Muscle layer of duodenum (tissue), 2 donors: ENCODE data around the gene TMEM47.

ENCODE experiments used
- H3K27ac ChIP-seq: one replicate; pipeline ENCODE4 v1.7.0; 2013; ENCODE audit warnings: mild to moderate bottlenecking, low read length
- H3K27me3 ChIP-seq: one replicate; pipeline ENCODE4 v1.7.0; 2013; ENCODE audit warnings: low read depth, mild to moderate bottlenecking, control low read depth, low read length
- H3K36me3 ChIP-seq, 2 donors: one replicate each; pipeline ENCODE4 v1.7.0; 2013; ENCODE audit warnings: low read length in 2 of 2, control low read depth in 1 of 2, mild to moderate bottlenecking in 1 of 2; ENCODE audit not compliant: insufficient read depth in 2 of 2, control insufficient read depth in 1 of 2
- H3K4me1 ChIP-seq, 2 donors: one replicate each; pipeline ENCODE4 v1.7.0; 2013; ENCODE audit warnings: low read length in 2 of 2, mild to moderate bottlenecking in 2 of 2, control low read depth in 1 of 2, moderate library complexity in 1 of 2; ENCODE audit not compliant: insufficient read depth in 2 of 2, control insufficient read depth in 1 of 2
- H3K4me3 ChIP-seq, 2 donors: one replicate each; pipeline ENCODE4 v1.7.0; 2013; ENCODE audit warnings: low read length in 2 of 2, low read depth in 1 of 2, mild to moderate bottlenecking in 1 of 2
- H3K9me3 ChIP-seq, 2 donors: one replicate each; pipeline ENCODE4 v1.7.0; 2013; ENCODE audit warnings: low read length in 2 of 2, control low read depth in 1 of 2, mild to moderate bottlenecking in 1 of 2; ENCODE audit not compliant: control insufficient read depth in 1 of 2
- donor health status: healthy.

TMEM47 gene

GRCh38 chrX:34638116-34638515, 19.0 kb downstream of the TMEM47 start:
- H3K27me3 ChIP-seq: no peaks in the 10 kb centered on the region
- H3K27ac ChIP-seq: no peak overlapping the region
- H3K4me1 ChIP-seq: peaks cover 0 to 3% of the 10 kb centered on the region in 2 donors

DNA sequence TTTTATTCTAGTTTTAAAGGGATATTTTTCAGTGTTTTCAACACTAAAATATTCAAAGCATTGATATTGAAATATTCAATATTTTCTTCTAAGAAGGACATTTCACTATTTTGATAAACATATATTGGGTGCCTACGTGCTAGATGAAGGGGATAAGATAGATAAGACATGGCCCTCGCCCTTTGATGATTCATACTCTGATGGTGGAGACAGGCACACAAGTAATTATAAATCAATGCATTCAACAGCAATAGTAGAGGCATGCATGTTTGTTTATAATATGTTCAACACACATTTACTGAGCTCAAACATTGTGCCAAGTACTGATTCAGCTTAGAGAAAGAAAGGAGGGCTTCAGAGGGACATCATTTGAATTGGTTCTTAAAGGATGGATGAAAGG, 22.7 kb downstream of the TMEM47 start:
- Histone ChIP-seq H3K27me3 (no peaks in the 10 kb centered on the region), H3K4me3 (no peak overlapping the region), H3K36me3 (peaks cover 0 to 4% of the 10 kb centered on the region in 2 donors), H3K4me1 (peaks cover 0 to 7% of the 10 kb centered on the region in 2 donors), H3K27ac (no peak overlapping the region), H3K9me3 (no peaks in the 10 kb centered on the region)

More at GRCh38 chrX:34638116-34638515, 19.0 kb downstream of the TMEM47 start:
- H3K9me3 ChIP-seq: no peaks in the 10 kb centered on the region
- H3K36me3 ChIP-seq: peaks cover 0 to 4% of the 10 kb centered on the region in 2 donors
- no peak overlapping the region for H3K4me3 ChIP-seq

DNA sequence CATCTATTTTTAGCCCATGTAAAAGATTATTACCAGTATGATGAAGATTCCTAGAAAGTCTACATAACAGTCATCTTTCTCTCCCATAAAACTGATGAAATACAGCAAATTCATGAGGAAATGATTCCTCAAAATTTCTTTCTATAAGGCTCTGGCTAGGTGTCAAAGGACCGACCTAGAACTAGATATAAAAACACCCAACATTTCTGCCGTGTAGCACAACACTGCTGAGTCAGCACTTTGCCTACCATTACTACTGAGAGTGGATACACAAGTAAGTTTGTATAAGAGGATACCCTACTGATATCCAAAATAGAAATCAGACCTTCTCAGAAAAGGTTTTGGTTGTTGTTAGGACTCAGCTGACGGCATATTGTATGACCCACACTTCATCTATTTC, 24.7 kb downstream of the TMEM47 start:
- H3K27me3 ChIP-seq: no peaks in the 10 kb centered on the region
- H3K36me3 ChIP-seq: peaks cover 0 to 4% of the 10 kb centered on the region in 2 donors
- H3K27ac ChIP-seq: no peak overlapping the region
- H3K9me3 ChIP-seq: no peaks in the 10 kb centered on the region
- H3K4me1 ChIP-seq: peaks cover 0 to 7% of the 10 kb centered on the region in 2 donors
- no peak overlapping the region for H3K4me3 ChIP-seq

GRCh38 chrX:34631479-34632220, 25.4 kb downstream of the TMEM47 start:
- peaks cover 0 to 7% of the 10 kb centered on the region in 2 donors for H3K4me1 ChIP-seq
- no peak overlapping the region for H3K4me3 ChIP-seq
- H3K27me3 ChIP-seq: no peaks in the 10 kb centered on the region
- no peak overlapping the region for H3K27ac ChIP-seq
- peaks cover 0 to 2% of the 10 kb centered on the region in 2 donors for H3K36me3 ChIP-seq
- no peaks in the 10 kb centered on the region for H3K9me3 ChIP-seq

DNA sequence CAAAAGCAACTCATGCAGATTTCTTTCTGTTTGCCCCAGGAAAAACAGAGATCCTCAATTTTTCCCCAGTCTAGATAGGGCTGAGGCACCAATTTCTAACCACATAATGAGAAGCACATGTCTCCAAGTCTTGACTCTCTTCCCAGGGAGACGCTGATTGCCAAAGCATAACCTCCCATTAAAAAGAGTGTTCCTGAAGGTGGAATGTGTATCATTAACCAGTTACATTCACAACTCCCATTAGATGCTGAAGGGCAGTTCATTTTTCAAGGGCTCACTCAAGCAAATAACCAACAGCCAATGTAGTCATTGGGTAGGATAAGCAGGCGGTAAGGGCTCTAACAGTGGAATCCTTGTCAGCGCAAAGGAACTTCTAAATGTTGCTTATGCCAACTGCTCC, 27.5 kb downstream of the TMEM47 start:
- Histone ChIP-seq H3K9me3 (no peaks in the 10 kb centered on the region), H3K36me3 (no peaks in the 10 kb centered on the region), H3K4me3 (no peak overlapping the region), H3K27me3 (no peaks in the 10 kb centered on the region), H3K27ac (no peak overlapping the region), H3K4me1 (peaks cover 0 to 7% of the 10 kb centered on the region in 2 donors)

DNA sequence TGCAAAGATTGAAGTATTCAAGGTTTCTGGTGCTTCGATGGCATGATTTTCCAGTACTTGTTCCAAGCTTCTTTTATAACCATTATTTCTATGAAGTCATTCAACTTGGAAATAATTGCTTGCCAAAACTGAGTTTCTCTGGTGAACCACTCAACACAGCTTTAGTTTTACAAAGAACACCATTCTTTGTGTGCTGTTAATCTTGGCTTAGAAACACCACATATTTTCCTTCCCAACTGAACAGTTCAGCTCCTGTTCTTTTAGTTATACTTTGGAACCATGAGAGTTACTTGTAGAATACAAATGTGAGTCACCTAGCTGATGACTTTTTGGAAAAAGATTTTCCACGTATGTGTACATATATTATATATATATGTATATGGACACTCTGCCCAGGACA, 32.7 kb downstream of the TMEM47 start:
- Histone ChIP-seq H3K36me3 (no peaks in the 10 kb centered on the region), H3K9me3 (no peaks in the 10 kb centered on the region), H3K27me3 (no peaks in the 10 kb centered on the region), H3K27ac (no peak overlapping the region), H3K4me1 (no peaks in the 10 kb centered on the region), H3K4me3 (no peak overlapping the region)

- Histone ChIP-seq H3K27me3 (no peaks in the 10 kb centered on the region), H3K36me3 (no peaks in the 10 kb centered on the region), H3K9me3 (no peaks in the 10 kb centered on the region), H3K4me3 (no peak overlapping the region), H3K27ac (no peak overlapping the region), H3K4me1 (no peaks in the 10 kb centered on the region)
These were observed 37.2 kb downstream of the TMEM47 start for GRCh38 chrX:34619920-34620319.

DNA sequence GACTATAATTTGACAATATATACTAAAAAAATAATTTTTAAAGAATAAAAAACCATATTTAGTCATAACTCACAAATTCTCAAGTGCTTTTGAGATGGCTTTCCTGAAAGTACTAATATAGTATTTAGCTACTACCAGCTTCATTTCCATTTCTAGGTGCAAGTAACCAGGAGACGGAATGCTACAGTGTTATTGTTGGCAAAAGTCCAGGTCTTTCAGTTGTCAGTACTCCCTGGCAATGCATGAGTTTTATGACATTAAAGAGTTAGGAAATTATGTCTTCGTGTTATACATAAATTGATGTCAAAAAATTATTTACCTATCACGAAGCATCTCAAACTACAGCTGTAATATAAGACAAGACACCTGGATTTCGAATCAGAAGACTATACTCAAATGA, 45.0 kb downstream of the TMEM47 start:
- Histone ChIP-seq H3K4me3 (no peak overlapping the region), H3K27ac (no peak overlapping the region), H3K9me3 (no peaks in the 10 kb centered on the region), H3K36me3 (no peaks in the 10 kb centered on the region), H3K4me1 (no peaks in the 10 kb centered on the region), H3K27me3 (no peaks in the 10 kb centered on the region)

- Histone ChIP-seq H3K36me3 (no peaks in the 10 kb centered on the region), H3K4me3 (no peak overlapping the region), H3K4me1 (no peaks in the 10 kb centered on the region), H3K9me3 (no peaks in the 10 kb centered on the region), H3K27me3 (no peaks in the 10 kb centered on the region), H3K27ac (no peak overlapping the region)
These were observed 58.7 kb downstream of the TMEM47 start for GRCh38 chrX:34598362-34598761.

DNA sequence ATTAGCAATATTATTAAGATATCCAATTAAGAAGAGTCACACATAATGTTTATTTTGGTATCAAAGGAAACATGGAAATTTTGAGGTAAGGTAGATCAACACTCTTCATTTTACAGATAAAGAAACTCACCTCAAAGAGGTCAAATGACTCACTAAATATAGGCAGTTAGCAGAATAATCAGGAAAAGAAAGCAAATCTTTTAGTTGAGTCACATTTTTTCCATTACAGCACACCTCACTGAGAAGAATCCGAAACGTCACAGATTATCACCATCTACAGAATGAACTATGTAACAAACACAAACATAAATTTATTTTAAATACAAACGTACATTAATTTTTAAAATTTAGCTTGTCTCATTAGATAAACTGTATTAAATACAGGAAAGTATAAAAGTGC, 70.1 kb downstream of the TMEM47 start:
- H3K27ac ChIP-seq: no peak overlapping the region
- no peaks in the 10 kb centered on the region for H3K4me1 ChIP-seq
- no peaks in the 10 kb centered on the region for H3K36me3 ChIP-seq
- H3K4me3 ChIP-seq: no peak overlapping the region
- H3K9me3 ChIP-seq: no peaks in the 10 kb centered on the region
- no peaks in the 10 kb centered on the region for H3K27me3 ChIP-seq

- Histone ChIP-seq H3K4me3 (no peak overlapping the region), H3K4me1 (no peaks in the 10 kb centered on the region), H3K27me3 (no peaks in the 10 kb centered on the region), H3K36me3 (no peaks in the 10 kb centered on the region), H3K27ac (no peak overlapping the region), H3K9me3 (no peaks in the 10 kb centered on the region)
These were observed 70.7 kb downstream of the TMEM47 start for GRCh38 chrX:34586346-34586911.

- Histone ChIP-seq H3K4me1 (no peaks in the 10 kb centered on the region), H3K27me3 (no peaks in the 10 kb centered on the region), H3K27ac (no peak overlapping the region), H3K4me3 (no peak overlapping the region), H3K36me3 (no peaks in the 10 kb centered on the region), H3K9me3 (no peaks in the 10 kb centered on the region)
These were observed 71.5 kb downstream of the TMEM47 start for GRCh38 chrX:34585561-34585960.
